Fibroblast of mammary gland (primary cell): ENCODE data around the gene CFAP20.

Source experiments
- DNase-seq: peaks from one replicate; pipeline ENCODE4 v3.0.0-alpha.2; 2010; ENCODE audit warnings: low read depth
- H3K4me3 ChIP-seq: 2 replicates; pipeline ENCODE4 v1.5.1; 2011; ENCODE audit warnings: low read depth, mild to moderate bottlenecking, low read length, moderate library complexity; ENCODE audit not compliant: control insufficient read depth
- CTCF ChIP-seq: conservative IDR thresholded peaks from 2 replicates; pipeline ENCODE4 v1.5.1; 2011; ENCODE audit warnings: low read depth, low read length, inconsistent platforms; ENCODE audit not compliant: control insufficient read depth, insufficient read depth

CFAP20 gene

GRCh38 chr16:58120234-58120633 is 8.9 kb downstream of the CFAP20 start:
- H3K4me3 ChIP-seq = no peak overlapping the region
- TF ChIP-seq CTCF = no peak
- no peak for DNase-seq

- no peak for DNase-seq
- TF ChIP-seq CTCF = no peak
Measured at GRCh38 chr16:58119509-58119845, 9.7 kb downstream of the CFAP20 start.

GRCh38 chr16:58118801-58119508 is 10.2 kb downstream of the CFAP20 start:
- no peak for TF ChIP-seq CTCF
- peak; percentile 47 for DNase-seq
- no peak overlapping the region for H3K4me3 ChIP-seq

More at GRCh38 chr16:58119509-58119845, 9.7 kb downstream of the CFAP20 start:
- no peak overlapping the region for H3K4me3 ChIP-seq

- no peak overlapping the region for H3K4me3 ChIP-seq
- no peak for DNase-seq
- no peak for TF ChIP-seq CTCF
Measured at GRCh38 chr16:58116529-58116928, 12.7 kb downstream of the CFAP20 start.

- DNase-seq = no peak
- H3K4me3 ChIP-seq = no peak overlapping the region
Measured at GRCh38 chr16:58116081-58116480, 13.1 kb downstream of the CFAP20 start.

GRCh38 chr16:58114827-58115825 is 14.1 kb downstream of the CFAP20 start:
- H3K4me3 ChIP-seq = no peak overlapping the region
- TF ChIP-seq CTCF = no peak
- DNase-seq = no peak

More at GRCh38 chr16:58116081-58116480, 13.1 kb downstream of the CFAP20 start:
- TF ChIP-seq CTCF = no peak
